GM23248 (cell line): Measurements from ENCODE around the gene ADRB1.

ENCODE experiments used
- EZH2 ChIP-seq: fragments of 200-600 bp; sonication (generic); IDR thresholded peaks from 2 replicates; pipeline ENCODE4 v1.6.1; 2018; ENCODE audit warnings: antibody characterized with exemption, mild to moderate bottlenecking; ENCODE audit not compliant: insufficient read depth, poor library complexity, severe bottlenecking
- EZH2phosphoT487 ChIP-seq: fragments of 200-600 bp; sonication (generic); IDR thresholded peaks from 2 replicates; pipeline ENCODE4 v1.6.1; 2018; ENCODE audit warnings: antibody characterized with exemption, moderate library complexity, mild to moderate bottlenecking, low read depth; ENCODE audit not compliant: insufficient read depth

DNA sequence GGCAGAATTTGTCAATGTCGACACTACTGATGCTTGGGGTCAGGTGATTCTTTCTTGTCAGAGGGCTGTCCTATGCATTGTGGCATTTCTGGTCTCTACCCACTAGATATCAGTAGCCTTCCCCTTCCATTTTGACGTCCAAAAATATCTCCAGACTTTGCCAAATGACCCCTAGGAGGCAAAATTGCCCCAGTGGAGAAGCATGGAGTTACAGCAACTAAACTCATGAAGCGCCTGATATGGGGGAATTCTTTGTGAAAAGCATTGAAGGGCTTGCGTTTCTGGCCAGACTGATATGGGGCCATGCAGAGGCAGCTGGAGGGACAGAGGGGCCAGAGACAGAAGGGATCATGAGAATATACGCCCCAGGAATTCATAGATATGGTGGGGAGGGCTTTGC lies 43.6 kb downstream of the ADRB1 start:
- TF ChIP-seq EZH2phosphoT487 (no peak), EZH2 (no peak)
